GM12874 (cell line): Measurements from ENCODE around the gene BHMT.
A peak's percentile ranks its signal among the peaks of the same experiment; 100 is the strongest.

Source experiments
- CTCF ChIP-seq: IDR thresholded peaks from 2 replicates; pipeline ENCODE4 v1.5.1; 2011; ENCODE audit warnings: low read depth, mild to moderate bottlenecking, control low read depth, low read length, moderate library complexity; ENCODE audit not compliant: insufficient read depth

Gene BHMT

DNA sequence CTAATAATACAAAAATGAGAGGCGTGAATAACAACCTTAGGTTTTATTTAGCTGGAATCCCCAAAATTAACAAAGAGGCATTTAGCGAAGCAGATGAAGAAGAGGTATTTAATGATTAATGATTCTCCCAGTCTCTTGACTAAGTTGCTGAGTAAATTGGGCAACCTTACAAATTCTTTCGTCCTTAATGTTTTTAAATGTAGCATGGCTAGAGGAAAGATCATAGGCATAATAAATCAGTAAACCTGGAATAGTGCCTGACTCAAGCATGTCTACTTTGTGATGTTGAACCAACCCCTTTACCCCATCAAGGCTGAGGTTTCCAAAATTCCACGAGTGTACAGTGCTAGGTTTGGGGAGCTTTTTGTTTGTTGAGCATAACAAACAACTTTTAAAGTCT is 7.9 kb downstream of the BHMT start:
- TF ChIP-seq CTCF: no peak

GRCh38 chr5:79120221-79120620 is 8.6 kb downstream of the BHMT start:
- no peak for TF ChIP-seq CTCF

DNA sequence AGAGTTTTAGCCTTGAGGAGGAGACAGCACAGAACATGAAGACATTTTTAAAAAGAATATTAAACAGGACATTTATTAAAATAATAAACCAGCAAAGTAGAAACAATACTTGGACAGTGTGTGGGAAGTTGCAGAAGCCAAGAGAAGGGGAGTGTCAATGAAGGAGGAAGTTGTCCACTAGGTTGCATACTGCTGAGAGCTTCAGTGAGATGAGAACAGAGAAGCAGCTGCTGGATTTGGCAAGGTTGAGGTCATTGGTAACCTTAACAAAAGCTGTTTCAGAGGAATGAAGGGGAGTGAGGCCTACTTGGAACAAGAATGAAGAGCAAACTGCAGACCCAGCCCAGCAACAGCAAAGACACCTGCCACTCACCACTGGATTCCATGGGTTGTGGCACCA is 11.4 kb downstream of the BHMT start:
- TF ChIP-seq CTCF: no peak

DNA sequence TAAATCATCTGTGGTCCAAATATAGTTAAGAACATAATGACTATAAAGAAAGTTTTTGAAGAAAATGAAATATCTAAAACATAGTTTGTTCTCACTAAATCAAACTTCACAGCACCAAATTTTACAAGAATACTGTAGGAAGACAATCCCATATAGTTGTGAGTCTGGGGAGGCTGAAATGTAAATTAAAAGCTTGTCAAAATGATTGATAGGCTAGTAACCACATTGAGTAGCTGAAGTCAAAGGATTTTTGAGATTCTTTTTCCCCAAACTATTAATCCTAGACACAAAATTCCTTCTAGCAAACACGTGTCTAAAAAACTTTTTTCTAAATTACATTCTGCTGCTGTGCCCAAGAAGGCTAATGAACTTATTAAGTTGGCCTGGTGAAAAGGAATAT is 13.0 kb downstream of the BHMT start:
- TF ChIP-seq CTCF: no peak

- no peak for TF ChIP-seq CTCF
Observed at GRCh38 chr5:79130781-79131180, 19.2 kb downstream of the BHMT start.

GRCh38 chr5:79133121-79133656 is 21.6 kb downstream of the BHMT start:
- TF ChIP-seq CTCF: no peak

GRCh38 chr5:79133657-79134451 is 22.2 kb downstream of the BHMT start:
- peak; percentile 73 for TF ChIP-seq CTCF
